HG02884 (cell line): ENCODE data around the gene NPPB.

Experiments used
- ATAC-seq: cut with Tn5 transposase; IDR thresholded peaks from one replicate; pipeline ENCODE4 v1.9.1; 2021; ENCODE audit warnings: mild to moderate bottlenecking, moderate library complexity; ENCODE audit not compliant: unreplicated experiment

The NPPB gene

GRCh38 chr1:11881749-11882441 lies 23.1 kb upstream of the NPPB start:
- no peak for ATAC-seq

DNA sequence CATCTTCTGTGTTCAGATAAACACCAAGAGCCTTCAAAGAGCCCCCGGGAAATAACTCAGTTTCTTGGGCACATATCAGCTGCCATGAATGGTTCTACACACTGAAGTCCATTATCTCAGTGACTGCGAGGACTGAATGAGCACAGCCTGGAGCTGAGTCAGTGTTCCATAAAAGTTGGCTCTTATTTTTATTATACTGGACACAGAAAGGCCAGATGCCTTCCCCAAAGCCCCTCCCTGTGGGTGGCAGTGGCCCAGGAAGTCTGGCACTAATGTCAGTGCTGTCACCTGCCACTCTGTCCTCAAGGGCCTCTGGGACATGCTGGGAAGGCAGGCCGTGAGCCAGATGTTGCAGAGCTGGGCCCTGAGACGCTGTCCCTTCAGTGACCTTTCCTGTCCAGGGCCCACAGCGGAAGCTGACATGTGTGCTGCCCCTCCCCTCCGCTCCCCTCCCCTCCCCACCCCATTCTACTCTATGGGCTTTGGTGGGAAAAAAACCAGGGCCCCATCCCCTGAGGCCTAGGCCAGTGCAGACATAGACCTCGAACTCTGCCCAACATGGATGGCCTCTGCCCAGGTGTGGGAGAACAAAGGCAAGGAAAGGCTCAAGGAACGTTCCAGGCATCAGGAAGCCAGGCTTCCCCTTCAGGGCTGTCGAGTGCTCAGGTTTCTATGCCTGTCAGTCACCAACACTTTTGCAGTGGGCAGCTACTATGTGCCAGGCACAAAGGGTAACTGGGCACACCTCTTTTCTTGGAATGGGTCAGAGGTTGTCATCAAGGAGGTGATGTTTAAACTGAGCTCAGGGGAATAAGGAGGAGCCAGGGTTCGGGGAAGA lies 22.4 kb upstream of the NPPB start:
- ATAC-seq: no peak

DNA sequence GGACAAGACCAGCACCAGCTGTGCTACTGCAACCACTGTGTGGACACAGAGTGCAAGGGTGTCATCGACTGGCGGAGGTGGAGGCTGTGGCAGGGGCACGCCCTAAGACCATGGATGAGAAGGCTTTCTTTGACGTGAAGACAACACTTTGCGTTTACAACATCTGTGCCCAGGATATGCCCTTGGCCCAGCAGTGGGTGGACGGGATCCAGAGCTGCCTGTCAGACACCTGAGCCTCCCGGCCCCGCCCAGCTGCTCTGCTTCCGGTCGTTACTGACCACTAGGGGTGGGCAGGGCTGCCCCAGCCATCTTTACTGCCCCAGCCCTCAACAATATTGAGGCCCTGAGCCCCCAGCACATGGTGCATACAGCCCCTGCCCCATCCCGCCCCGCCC lies 21.4 kb upstream of the NPPB start:
- no peak for ATAC-seq

- no peak for ATAC-seq
Measured at GRCh38 chr1:11879311-11880180, 20.8 kb upstream of the NPPB start.

GRCh38 chr1:11878891-11879190 lies 20.1 kb upstream of the NPPB start:
- no peak for ATAC-seq

DNA sequence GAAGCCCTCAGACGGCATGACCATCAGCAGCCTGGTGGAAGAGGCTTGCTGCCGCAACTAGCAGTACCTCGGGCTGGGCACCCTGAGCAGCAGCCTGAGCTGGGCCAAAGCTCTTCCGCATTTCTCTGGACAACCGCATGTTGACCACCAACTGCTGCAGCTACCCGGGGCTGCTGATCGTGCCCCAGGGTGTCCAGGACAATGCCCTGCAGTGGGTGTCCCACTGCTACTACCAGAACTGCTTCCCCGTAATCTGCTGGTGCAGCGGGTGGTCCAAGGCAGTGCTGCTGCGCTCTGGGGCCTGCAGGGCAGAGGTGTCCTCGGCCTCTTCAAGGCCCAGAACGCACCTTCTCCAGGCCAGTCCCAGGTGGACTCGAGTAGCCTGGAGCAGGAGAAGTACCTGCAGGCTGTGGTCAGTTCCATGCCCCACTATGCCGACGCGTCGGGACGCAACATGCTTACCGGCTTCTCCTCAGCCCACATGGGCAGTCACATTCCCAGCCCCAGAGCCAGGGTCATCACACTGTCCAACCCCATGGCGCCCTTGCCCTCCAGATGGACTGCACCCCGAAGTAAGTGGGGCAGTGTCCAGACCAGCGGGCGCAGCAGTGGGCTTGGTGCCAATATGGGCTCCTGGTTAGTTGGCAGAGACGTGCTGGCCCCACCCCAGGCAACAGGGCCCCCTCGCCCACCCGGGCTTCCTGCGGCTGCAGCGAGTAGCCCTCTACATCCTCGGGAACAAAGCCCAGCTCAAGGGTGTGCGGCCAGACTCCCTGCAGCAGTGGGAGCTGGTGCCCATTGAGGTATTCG lies 19.5 kb upstream of the NPPB start:
- no peak for ATAC-seq

GRCh38 chr1:11877074-11877473 lies 18.3 kb upstream of the NPPB start:
- no peak for ATAC-seq

DNA sequence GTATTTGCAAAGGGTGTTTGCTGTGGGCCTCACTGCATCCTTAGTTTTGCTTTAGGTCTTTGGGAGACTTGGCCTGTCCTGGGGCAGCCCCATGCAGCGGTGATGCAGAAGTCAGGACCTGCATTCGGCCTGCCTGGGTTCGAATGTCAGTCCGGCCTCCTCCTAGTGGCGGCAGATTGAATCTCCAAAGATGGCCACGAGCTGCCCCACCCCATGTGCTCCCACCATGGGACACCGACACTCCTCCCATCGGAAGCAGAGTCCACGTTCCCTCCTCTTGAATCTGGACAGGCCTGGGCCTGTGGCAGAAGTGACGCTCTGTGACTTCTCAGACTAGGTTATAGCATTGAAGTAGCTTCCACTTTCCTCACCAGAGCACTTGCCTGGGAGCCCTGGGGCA lies 16.3 kb upstream of the NPPB start:
- ATAC-seq: no peak

DNA sequence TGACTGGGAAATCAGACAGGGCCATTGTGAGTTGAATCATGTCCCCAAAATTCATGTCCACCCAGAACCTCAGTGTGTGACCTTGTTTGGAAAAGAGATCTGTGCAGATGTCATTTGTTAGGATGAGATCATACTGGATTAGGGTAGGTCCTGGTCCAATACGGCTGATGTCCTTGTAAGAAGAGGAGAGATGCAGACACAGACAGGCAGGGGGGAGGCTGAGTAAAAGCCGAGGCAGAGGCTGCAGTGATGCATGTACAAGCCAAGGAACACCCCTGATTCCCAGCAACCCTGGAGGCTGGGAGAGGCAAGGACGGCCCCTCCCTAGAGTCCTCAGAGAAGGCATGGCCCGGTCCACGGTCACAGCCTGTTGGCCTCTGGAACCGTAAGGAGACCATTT lies 15.9 kb upstream of the NPPB start:
- no peak for ATAC-seq

GRCh38 chr1:11874258-11874562 lies 15.5 kb upstream of the NPPB start:
- ATAC-seq: no peak

DNA sequence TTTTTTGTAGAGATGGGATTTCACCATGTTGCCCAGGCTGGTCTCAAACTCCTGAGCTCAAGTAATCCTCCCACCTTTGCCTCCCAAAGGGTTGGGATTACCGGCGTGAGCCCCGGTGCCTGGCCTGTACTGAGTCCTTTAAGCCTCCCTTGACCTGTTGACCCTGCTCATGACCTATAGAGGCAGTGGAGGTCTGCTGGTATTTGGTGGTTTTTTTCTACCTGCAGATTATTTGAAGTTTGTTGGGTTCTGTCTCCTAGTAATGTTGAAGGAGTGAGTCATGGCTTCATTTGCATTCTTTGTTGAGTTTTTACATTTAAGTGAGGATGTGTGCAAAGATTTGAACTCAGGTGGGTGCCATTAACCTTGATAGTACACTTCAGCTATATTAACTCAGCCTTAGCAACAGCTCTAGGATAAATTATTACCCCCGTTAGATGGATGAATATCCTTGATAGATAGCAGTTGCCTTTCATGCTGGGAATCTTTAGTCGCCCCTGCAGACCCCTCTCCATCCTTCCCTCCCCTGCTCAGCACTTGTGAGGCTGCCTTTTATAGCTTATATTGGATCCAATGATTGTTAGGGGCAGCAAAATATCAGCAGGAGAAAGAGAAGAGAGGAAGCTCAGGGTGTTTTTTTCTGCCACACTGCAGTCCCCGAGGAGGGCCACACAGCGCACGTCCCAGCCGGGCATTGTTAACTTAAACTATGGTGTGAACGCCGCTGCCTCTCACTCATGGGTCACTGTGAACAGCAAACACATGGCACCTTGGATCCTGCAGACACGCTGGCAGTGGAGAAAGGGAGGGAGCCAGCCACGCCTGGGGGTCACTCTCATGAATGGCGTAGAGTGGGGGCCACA lies 14.9 kb upstream of the NPPB start:
- ATAC-seq: no peak

DNA sequence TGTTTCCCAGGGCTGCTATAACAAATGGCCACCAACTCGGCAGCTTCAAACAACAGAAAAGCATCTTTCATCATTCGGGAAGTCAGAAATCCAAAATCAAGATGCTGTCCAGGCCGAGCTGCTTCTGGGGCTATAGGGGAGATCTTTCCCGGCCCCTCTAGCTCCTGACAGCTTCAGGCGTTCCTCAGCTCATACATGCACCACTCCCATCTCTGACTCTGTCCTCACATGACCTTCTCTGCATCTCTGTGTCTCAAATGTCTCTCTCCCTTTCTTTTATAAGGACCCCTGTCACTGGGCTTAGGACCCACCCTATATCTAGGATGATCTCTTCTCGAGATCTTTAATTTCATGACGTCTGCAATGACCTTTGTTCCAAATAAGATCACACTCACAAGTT lies 13.8 kb upstream of the NPPB start:
- no peak for ATAC-seq

DNA sequence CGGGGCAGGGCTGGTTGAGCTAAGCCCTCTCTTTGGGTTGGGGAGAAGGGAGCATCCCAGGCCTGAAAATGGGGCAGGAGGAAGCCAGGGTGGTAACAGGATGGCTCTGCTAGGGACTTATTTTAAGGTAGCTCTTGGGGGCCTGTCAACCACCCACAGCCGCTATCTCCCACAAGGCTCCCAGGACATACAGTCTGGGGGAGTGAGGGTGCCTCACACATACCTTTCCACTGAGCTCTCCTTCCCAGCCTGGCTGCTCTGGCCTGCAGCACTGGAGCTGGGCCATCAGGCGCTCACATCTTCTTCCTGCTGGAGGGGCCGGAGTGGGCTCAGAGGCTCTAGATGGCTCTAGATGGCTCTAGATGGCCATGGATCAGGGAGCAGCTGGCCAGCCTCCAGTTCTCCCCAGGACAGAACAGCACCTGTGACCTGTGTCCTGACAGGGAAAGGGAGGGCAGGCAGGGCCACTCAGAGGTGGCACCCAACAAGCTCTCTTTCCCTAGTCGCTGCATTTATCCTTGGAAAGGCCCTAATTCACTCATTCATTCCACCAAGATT lies 11.0 kb upstream of the NPPB start:
- no peak for ATAC-seq

- no peak for ATAC-seq
Measured at GRCh38 chr1:11869104-11869503, 10.4 kb upstream of the NPPB start.

- ATAC-seq: no peak
Measured at GRCh38 chr1:11868331-11868980, 9.7 kb upstream of the NPPB start.

- ATAC-seq: no peak
Measured at GRCh38 chr1:11862890-11863289, 4.1 kb upstream of the NPPB start.

DNA sequence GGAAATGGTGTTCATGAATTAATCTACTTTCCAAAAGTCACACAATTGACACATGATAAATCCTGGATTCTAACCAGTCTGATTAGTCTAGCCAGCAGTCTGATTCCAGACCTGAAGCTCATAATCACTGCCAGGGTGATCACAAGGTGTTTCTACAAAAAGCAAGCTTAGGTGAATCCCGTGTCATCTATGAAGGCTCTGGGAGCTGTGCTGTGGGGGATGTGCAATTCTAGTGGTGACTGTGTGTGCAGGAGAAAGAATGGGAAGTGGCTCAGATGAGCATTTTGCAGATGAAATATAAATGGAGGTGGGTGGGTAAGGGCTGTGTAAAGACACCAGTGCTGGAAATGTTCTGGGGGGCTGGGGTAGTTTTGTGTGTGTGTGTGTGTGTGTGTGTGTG lies 1.8 kb upstream of the NPPB start:
- no peak for ATAC-seq

DNA sequence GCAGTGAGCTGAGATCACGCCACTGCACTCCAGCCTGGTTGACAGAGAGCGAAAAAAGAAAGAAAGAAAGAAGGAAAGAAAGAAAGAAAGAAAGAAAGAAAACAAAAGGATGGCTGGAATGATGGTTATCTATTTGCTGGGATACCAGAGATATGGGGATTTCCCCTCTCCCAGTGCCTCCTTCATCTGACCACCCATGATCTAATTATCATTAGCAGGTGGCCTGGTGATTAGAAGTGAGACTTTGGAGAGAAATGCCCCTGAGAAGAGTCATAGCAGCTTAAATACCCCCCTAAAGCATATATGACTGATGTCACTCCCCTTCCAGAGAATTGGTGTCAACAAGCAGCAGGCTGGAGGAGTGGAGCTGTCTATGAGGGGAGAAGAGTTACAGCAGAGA lies 1.3 kb upstream of the NPPB start:
- no peak for ATAC-seq
